CD4-positive, alpha-beta T cell treated with Interleukin-15 for 4 hours (primary cell): Measurements from ENCODE around the gene MCEMP1.

ENCODE experiments used
- DNase-seq: peaks from one replicate; pipeline ENCODE4 v3.0.0-alpha.2; 2020; ENCODE audit warnings: low spot score

MCEMP1 gene

DNA sequence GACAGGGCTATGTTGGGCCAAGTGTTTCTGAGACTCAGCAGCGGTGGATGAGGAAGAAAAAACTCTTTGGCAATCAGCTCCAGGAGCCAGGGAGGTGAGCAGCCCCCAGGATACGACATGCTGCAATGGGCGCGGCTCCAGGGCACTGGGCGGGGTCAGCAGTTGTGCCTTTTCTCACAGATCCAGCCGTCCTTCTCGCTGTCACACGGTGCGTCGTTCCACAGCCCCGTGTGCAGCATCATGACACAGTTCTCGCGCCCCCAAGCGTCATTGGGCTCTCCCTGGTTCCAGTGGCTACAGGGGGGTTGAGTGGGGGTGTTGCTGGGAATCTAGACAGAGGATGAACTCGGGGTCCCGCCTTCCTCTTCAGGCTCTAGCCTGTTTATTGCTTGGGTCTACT lies 52.3 kb downstream of the MCEMP1 start:
- DNase-seq = no peak
